Transverse colon (tissue), 3 donors: Measurements from ENCODE around the gene SLC25A51.

ENCODE experiments used
- CTCF ChIP-seq, 5 experiments: fragments of 200-600 bp in 3 of 5; fragments of 450-650 bp in 2 of 5; sonication (generic) in 3 of 5; IDR thresholded peaks; 1 replicate in 2 of 5; 2 replicates in 3 of 5; pipeline ENCODE4 v1.5.1; 2016 to 2017; ENCODE audit warnings: antibody characterized with exemption in 5 of 5, inconsistent platforms in 3 of 5, mild to moderate bottlenecking in 2 of 5, moderate library complexity in 1 of 5
- POLR2A ChIP-seq: fragments of 450-650 bp; IDR thresholded peaks from one replicate; pipeline ENCODE4 v1.6.1; 2016; ENCODE audit warnings: antibody characterized with exemption, mild to moderate bottlenecking, moderate library complexity

- TF ChIP-seq CTCF (IDR thresholded peaks at IDR 0.05) (no peak), POLR2A (no peak)
Observed at GRCh38 chr9:37899041-37899440, 4.9 kb downstream of the SLC25A51 start.
